GM18498 (cell line): ENCODE measurements around the gene MBD5.
"Not testable (repeated sequence)": the region's sequence is repeated elsewhere in the genome, so short reads cannot be mapped to it uniquely, and the experiment has no call there.

Source experiments
- ATAC-seq: cut with Tn5 transposase; IDR thresholded peaks from one replicate; pipeline ENCODE4 v1.9.1; 2021; ENCODE audit warnings: mild to moderate bottlenecking, moderate library complexity; ENCODE audit not compliant: unreplicated experiment

Gene MBD5

GRCh38 chr2:148021059-148021861 is at the start of gene MBD5:
MBD5 (plus strand) TSS chr2:148021091.
- peak; percentile 48 for ATAC-seq

- no peak for ATAC-seq
These were observed 44.8 kb upstream of the MBD5 start for GRCh38 chr2:147976102-147976501.

- ATAC-seq: no peak
These were observed 43.2 kb upstream of the MBD5 start for GRCh38 chr2:147977679-147978078.

- ATAC-seq: no peak
These were observed 39.9 kb upstream of the MBD5 start for GRCh38 chr2:147980940-147981528.

GRCh38 chr2:147989102-147989501 is 31.8 kb upstream of the MBD5 start:
- no peak for ATAC-seq

- peak; percentile 85 for ATAC-seq
These were observed 31.0 kb upstream of the MBD5 start for GRCh38 chr2:147989809-147990403.

- not testable (repeated sequence) for ATAC-seq
These were observed 25.9 kb upstream of the MBD5 start for GRCh38 chr2:147994965-147995364.

GRCh38 chr2:147996828-147997227 is 24.1 kb upstream of the MBD5 start:
- no peak for ATAC-seq

GRCh38 chr2:147998203-147998602 is 22.7 kb upstream of the MBD5 start:
- no peak for ATAC-seq

GRCh38 chr2:147999126-147999525 is 21.8 kb upstream of the MBD5 start:
- ATAC-seq: no peak

- ATAC-seq: no peak
These were observed 20.8 kb upstream of the MBD5 start for GRCh38 chr2:148000095-148000494.

GRCh38 chr2:148002420-148002819 is 18.5 kb upstream of the MBD5 start:
- ATAC-seq: not testable (repeated sequence)

GRCh38 chr2:148006249-148007007 is 14.5 kb upstream of the MBD5 start:
- ATAC-seq: no peak

- ATAC-seq: no peak
These were observed 13.5 kb upstream of the MBD5 start for GRCh38 chr2:148007219-148007900.

GRCh38 chr2:148008411-148008810 is 12.5 kb upstream of the MBD5 start:
- ATAC-seq: not testable (repeated sequence)

GRCh38 chr2:148013876-148014275 is 7.0 kb upstream of the MBD5 start:
- ATAC-seq: no peak

GRCh38 chr2:148014616-148015015 is 6.3 kb upstream of the MBD5 start:
- no peak for ATAC-seq

GRCh38 chr2:148020111-148021058 is 506 bp upstream of the MBD5 start, which contains the start of gene ORC4:
ORC4 (minus strand) TSS chr2:148020737; CDS start chr2:147975958, 44,779 bp downstream.
- peak; percentile 82 for ATAC-seq

- ATAC-seq: no peak
These were observed 995 bp downstream of the MBD5 start for GRCh38 chr2:148021886-148022285.

GRCh38 chr2:148022351-148022750 is 1.5 kb downstream of the MBD5 start:
- ATAC-seq: no peak
